ENCODE data around the gene EPB41L4B. TPM values are rescaled to one million over a fixed set of nuclear protein-coding genes. Genes with fewer than 3 reads are reported as not detected.

EPB41L4B gene
- total RNA-seq, 2 donors from 2014 or later, result 0.28 to 0.62 TPM

Other genes with a start within 250 kb of the EPB41L4B start
- 10 to 100 TPM; 44.9 to 52.3 TPM for gene TMEM245, start 201.1 kb downstream of the EPB41L4B start, total RNA-seq
- 1 to 10 TPM in 1 of 2 donors, under 1 TPM in 1; 0.97 to 2.6 TPM for gene FRRS1L, start 153.8 kb downstream of the EPB41L4B start, total RNA-seq
- 1 to 10 TPM; 1.7 to 2.1 TPM for gene PTPN3, start 177.2 kb upstream of the EPB41L4B start, total RNA-seq